Measurements from ENCODE around the gene MLXIP.
"Not testable (repeated sequence)": the region's sequence is repeated elsewhere in the genome, so short reads cannot be mapped to it uniquely, and the experiment has no call there.

MLXIP gene

DNA sequence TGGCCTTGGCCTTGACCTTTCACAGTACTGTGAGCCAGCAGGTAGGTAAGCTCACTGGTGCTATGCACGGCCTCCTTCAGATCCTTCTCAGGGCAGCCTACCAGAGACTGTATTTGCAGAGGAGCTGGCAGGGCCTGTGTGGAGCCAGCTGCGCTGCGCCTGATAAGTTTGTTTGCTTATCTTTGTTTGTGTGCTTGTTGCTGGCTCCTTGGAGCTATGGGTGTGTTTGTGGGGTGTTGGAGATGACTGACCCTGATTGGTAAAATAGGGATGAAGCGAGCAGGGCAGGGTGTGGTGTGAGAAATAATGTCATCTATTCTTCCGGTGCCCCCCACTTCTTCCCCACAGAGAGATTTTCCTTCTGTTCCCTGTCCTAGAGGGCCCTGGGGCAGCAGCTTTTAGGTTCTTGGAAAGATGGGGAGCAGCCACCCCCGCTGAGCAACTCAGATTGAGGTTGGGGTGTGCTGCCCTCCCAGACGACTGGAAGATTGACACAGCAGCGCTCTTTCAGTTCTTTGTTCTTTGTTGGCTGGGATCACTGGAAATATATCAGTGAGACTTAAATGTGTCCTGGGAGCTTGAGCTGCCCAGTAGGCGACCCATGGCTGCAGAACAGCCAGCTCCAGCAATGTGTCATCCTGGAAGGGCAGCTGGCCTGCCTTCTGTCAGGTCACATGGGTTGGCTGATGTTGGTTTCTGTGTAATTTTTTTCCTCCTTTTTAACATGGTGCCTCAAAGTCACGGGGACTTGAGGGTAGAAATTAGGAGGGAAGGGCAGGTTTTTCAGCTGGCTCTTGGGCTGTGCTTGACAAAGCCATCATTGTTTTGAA lies 19.6 kb downstream of the MLXIP start:
- no peak for DNase-seq

DNA sequence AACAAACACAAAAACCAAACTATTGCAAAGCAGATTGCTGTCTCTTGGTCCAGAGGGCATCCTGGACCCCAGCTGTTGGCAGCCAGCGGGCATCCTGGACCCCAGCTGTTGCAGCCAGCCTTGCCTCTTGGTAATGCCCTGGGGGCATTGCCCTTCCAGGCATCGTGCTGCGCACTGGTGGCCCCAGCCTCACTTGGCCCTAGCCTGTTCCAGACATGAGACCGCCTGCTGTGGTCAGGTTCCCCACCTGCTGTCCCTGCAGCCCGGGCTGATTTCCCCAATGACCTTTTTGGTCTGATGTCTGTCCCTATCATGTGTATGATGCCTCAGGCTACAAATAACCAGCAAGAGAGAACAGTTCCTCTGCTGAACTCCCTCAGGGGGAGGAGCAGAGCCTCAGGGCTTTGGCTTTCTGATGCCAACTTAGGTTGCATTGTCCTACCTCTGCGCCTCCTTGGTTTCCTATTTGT lies 20.8 kb downstream of the MLXIP start:
- DNase-seq, result no peak

DNA sequence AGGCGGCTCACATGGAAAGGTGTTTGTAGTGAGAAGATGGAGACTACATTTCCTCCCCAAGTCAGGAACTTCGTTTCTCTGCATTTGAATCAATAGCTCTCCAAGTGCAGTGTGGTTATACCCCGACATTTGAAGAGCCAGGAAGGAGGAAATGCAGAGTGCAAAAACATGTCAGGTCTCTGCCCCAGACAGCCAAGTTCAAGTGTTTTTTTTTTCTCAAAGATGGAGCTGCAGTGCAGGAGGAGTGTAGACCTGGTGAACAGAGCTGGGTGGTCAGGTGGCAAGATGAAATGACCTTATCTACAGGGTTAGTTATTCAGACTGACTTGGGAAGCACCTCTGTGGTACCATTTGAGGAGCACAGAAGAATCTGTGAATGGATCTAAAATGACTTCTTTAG lies 21.3 kb downstream of the MLXIP start:
- no peak for DNase-seq

DNA sequence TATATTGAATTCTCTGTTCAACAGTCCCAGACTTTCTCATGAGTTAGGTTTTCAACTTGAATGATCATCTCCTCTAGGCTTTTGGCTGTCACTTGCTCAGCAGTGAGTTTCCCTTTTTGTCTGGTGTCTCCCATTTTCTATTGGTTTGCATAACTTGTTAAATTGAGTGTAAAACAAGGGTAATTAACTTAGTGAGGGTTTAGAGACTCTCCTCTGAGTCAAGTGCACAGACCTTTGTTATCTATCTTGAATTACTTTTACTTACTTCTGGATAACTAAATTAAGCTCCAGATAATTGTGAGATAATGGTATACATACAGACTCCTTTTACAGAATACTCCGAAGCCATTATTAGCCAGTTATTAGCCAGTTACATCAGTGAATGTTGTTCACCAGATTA lies 22.0 kb downstream of the MLXIP start:
- DNase-seq, result no peak

DNA sequence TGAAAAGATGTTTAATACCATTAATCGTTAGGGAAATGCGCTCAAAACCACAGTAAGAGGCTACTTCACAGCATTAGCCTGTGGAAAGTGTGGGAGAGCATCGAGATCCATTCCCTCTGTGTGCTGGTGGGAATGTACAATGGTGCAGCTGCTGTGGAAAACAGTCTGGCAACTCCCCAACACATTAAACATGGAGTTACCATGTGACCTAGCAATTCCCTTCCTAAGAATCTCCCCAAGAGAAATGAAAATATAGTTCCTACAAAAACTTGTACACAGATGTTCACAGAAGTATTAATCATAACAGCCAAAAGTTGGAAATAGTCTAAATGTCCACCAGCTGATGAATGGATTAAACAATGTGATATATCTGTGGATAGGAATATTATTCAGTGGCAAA lies 23.8 kb downstream of the MLXIP start:
- DNase-seq, result no peak

DNA sequence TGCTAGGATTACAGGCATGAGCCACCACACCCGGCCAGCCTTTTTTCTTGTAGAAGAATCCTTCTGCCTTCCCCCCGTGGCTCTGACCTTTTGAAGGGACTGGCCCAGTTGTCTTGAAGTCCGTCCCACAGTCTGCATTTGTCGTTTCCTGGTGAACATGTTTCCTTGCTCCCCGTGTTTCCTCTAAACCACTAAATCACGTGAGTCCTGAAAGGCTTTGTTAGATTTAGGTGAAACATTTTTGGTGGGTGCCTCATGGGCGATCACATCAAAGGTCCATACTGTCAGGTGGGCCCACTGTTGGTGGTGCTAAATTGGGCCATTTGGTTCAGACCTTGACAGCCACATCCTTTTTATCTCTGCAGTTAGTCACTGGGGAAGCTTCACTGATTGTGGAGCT lies 26.3 kb downstream of the MLXIP start:
- no peak for DNase-seq

DNA sequence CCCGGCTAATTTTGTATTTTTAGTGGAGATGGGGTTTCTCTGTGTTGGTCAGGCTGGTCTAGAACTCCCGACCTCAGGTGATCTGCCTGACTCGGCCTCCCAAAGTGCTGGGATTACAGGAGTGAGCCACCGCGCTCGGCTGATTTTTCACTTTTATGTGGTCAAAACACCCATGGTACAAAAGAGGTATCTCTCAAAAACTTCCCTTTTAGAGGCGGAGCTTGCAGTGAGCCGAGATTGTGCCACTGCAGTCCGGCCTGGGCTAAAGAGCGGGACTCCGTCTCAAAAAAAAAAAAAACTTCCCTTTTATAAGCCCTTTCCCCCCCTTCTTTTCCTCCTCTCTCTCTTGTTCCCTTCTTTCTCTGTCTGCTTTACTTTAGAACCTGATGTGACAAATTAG lies 26.9 kb downstream of the MLXIP start:
- DNase-seq, result not testable (repeated sequence)

DNA sequence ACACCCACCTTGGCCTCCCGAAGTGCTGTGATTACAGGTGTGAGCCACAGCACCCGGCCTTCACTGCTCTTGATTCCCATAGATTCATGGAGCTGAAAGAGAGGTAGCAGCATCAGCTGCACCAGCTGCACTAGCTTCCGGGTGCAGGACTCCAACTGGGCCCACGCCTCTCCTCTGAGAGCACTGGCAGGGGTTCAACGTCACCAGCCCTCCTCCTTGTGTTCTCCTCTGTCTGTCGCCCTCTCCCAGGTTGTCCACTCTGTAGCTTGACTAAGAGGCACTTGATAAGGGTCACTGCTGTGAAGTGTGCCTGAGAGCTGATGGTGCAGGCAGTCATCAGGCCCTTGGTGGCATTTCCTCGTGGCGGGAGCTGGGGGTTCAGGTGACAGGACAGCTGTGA lies 28.3 kb downstream of the MLXIP start:
- no peak for DNase-seq

DNA sequence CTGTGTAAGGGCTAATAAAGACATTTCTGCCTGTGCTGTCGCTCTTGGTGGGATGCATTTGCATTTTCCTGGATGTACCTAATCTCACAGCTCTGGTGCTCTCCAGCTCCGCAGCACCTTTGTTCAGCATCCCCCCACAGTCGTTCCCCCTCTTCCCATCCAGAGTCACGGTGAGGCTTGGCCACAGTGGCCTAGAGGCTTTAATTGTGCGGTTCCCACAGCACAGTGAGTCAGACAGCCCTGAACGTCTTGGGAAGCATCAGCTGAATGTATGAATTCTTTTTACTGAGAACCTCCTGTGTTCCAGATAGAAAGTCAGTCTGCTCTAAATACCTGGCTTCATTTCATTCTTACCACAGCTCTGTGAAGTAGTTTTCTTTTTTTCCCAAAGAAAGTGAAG lies 28.7 kb downstream of the MLXIP start:
- no peak for DNase-seq

DNA sequence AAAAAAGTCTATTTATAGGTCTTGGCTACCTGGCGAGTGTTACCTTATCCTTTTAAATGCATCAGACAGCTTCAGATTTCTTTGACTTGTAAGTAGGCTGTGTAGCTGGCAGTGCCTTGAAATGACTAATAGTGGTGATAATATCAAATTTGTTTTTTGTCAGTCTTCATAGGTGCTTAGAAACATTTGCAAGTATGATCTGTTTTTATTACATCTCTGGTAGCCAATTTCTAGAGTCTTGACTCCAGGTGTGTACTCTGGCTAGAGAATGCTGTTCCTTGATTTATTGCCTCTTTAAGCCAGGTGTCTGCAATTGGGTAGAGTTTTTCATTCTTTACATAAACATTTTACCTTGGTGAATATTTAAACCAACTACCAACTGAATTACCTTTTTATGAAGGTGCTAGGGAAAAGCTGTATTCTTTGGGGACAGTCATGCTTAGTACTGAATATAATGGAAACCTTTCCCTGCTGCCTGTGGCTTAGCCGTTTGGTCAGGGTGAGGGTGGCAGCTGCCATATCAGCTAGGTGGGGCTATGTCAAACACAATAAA lies 32.6 kb downstream of the MLXIP start:
- no peak for DNase-seq

DNA sequence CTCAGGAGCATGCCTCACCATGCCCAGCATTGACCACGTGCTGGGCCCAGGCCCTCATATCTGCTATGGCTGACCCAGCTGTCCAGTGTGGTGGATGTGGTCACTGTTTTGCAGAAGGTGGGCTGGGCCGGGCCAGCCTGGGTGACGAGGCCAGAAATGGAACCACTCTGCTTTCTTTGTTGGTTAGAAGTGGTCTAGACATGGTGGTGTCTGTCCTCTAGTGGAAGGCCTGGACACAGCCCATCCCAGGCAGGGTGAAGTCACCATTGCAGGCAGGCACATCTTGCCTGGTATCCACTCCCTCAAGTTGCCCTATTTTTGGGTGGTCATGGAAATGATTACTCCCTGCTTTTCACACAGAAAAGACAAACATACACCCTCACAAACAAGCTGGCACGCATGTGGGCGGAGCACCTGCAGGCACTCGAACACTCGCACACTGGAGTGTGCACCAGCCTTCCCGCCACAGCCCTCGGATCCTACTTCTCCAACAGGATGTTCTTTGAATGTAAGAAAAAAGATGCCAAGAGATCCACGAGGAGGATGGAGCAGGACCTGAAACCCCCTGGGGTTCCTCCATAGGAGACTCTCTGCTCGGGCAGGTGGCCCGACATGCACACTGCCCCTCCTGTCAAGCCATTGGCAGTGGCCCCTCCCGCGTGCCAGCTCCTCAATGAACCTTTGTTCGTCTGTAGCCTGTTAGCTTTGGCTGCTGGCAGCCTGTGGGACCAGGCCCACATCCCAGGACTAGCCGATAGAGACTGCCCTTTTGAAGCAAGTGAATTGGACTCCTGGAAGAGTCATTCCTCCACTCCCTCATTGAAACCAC lies 38.4 kb downstream of the MLXIP start:
- no peak for DNase-seq

DNA sequence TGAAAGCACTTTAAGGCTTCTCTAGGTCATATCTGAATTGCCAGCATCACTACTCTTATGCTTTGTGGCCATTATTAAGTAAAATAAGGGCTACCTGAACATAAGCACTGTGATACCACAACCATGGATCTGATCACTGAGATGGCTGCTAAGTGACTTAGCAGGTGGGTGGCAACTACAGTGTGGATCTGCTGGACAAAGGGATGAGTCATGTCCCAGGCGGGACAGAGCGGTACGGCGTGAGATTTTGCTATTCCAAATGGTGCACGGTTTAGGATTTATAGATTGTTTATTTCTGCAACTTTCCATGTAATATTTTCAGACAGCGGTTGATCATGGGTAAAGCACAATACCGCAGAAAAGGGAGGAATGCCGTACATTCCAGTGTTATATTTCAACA lies 39.4 kb downstream of the MLXIP start:
- no peak for DNase-seq

DNA sequence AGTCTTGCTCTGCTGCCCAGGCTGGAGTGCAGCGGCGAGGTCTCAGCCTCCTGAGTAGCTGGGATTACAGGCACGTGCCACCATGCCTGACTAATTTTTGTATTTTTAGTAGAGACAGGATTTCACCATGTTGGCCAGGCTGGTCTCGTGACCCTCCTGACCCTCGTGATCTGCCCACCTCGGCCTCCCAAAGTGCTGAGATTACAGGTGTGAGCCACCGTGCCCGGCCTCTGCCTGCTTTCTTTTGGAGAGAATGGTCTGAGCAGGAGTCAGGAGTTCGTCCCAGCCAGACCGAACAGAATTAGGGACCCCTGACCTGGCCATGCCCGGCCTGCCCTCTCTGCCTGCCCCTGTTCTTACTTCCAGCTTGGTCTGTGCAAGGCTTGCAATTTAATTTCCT lies 42.8 kb downstream of the MLXIP start:
- DNase-seq, result not testable (repeated sequence)

DNA sequence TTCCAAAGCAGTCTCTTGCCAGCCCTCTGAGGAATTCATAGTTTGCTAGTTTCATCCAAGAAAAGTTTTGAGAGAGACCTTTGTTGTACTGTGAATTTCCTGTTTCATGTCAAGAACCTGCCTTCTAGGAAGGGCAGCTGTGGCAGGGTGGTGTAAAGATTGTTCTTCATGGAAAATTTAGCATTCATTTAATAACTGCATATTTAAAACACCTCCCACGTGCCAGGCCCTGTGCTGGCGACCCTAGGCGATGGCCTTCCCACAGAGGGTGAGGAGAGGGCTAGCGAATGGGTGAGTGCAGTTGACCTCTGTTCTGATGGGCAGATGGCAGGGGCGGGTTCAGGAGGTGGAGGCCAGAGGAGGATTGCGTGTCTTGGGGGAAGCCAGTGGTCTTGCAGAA lies 43.2 kb downstream of the MLXIP start:
- no peak for DNase-seq

DNA sequence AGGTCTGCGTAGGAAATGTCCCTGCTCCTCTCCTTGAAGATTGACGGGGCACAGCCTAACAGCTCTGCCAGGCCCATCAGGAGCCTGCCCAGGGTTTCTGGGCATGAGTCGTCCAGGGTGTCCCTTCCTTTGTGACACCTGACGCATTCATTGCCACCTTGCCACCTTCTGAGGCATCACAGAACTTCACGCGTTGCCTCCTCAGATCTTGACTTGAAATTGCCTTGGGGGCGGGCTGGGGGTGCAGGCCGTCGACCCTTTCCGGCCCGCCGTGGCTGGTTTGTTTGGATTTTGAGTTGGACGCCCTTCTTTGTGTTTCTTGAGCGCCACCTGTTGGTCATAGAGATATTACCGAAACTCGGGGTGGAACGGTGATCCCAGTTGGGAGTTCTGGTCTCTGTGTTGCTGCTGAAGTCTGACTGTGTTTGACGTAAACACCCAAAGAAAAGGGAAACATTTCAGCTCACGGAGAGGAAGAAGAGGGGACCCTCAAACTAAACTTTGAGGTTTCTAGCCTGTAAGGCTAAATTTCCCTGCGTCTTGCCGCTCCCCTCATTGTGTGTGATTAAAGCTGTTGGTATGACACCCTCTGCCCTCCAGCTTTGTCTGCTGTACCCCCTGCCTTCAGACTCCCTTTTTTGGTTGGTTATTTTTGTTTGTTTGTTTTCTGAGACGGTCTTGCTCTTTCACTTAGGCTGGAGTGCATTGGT lies 44.6 kb downstream of the MLXIP start:
- DNase-seq, result no peak

DNA sequence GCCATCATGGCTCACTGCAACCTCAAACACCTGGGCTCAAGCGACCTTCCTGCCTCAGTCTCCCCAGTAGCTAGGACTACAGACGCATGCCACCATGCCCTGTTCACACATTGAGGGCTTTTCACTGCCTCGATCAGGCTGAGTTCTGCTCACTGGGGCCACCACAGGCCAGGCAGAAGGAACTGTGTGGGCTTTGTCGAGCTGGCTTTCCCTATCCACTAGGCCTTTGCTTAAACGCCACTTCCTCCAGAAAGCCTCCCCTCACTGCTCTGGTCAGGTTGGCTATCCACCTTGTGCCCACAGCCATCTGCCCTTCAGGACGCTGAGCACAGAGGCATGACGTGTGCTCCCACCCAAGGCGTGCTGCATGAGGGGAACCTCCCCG lies 45.2 kb downstream of the MLXIP start:
- DNase-seq, result no peak

DNA sequence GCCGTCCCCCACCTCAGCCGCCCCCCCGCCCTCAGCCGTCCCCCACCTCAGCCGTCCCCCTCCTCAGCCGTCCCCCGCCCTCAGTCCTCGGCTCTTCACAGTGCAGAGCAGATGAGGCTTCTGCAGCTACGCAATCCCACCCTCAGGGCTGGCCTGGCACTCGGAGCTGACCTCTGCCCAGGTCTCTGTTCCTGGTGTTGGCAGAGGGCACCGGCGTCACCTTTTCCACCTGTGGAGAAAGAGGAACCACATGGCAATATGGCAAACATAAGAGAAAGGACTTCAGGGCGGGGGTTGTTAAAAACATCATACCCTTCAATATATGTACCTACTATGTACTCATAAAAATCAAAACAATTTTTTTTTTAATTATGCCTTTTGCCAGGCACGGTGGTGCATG lies 45.8 kb downstream of the MLXIP start:
- no peak for DNase-seq

DNA sequence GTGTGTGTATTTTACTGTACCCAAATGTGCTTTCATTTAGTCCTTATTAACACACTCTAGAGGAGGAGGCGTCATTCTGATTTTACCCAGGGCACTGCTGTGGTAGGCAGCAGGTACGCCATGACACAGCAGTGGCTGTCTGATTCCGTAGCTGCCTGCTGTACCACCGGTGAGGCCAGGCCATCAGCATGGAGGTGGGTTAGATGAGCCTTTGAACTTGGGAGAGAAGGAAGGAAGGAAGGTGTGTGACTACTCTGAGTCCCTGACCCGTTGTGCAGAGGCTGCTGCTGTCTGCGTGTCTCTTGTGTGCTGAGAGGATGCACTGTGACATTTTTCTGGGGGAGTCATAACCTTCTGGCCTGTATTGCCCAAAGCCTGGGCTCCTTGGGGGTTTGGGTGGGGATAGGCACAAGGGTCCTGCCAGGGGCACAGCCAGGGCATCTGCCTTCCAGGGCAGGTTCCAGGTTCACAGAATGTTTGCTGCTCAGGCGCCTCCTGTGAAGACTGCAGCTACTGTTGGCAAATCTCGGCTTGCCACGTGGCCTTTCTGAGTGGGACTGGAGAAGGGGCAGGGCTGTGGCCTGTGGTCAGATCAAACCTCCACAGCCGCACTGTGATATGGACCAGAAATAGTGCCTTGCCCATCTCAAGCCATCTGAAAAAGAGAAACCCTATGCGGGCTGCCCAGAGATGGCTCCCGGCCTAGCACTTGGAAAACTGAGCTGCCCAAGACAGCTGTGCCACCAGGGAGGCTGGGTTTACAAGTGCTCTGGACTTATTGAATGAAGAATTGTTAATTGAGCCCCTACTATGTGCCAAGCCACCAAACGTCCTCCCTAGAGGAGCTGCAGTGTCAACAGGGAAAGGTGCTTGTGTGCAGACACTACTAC lies 47.1 kb downstream of the MLXIP start:
- no peak for DNase-seq

DNA sequence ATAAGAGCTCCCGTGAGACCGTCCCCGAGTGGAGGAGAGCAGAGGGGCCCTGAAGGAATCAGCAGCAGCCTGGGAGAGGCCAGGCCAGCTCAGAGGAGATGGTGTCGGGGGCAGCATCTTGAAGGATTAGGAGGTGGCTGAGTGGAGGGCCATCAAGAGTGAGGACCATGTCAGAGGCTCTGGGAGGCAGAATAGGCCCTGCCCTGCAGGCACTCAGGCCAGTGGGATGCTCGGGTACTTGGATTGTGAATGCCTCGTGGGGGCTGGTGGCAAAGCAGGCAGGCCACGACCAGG lies 47.7 kb downstream of the MLXIP start:
- no peak for DNase-seq

DNA sequence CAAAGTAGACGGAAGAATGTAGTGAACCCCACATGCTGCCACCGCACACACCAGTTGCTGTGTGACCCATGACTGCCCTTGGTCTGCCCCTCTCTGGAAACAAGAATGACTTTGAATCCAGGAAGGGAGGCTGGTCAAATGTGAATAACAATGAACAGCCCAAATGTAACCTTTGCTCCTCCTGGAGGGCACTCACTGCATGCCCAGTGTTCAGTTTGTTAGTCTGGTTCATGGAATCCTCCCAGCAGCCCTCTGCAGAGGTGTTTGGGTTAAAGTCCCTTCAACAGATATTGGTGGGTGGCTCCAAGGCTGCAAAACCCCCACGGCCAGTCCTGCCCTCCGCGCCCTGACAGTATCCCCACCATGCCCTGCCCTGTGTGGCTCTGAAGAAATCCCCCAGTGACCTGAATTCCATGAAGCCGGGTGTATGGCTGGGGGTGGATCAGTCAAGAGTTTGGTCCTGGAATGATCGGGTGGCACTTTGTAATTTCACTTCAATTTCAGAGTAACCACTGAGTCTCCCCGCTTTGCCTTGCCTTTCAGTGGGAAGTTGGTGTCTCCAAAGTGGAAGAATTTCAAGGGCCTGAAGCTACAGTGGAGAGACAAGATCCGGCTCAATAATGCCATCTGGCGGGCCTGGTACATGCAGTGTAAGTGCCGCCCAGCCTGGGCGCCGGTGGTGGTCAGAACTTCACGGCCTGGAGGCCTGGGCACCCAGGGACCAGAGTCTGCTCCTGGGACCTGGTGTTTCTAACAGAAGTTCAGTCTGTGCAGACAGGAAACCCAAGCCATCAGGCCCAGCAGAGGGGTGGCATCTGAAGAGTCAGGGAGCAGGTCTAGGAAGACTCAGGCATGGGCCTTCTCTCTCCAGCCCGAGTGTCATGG lies 48.4 kb downstream of the MLXIP start:
- no peak for DNase-seq

DNA sequence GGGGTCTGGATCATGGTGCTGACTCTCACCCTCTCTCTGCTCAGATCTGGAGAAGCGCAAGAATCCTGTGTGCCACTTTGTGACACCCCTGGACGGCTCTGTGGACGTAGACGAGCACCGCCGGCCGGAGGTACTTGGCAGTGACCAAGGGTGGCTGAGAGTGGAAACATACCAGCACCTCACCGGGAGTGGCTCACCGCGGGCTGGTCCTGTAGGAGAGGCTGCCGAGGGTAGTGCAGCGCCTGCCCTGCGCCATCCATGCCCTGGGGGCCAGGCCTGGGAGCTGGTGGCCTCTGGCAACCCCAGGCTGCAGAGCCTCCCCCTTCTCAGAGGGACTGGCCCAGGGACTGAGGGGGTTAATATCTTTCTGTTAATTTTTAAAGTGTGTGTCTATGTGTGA lies 49.3 kb downstream of the MLXIP start:
- no peak for DNase-seq
